GM19023 (cell line): ENCODE data around the gene SAMD15.
"Not testable (repeated sequence)": the region's sequence is repeated elsewhere in the genome, so short reads cannot be mapped to it uniquely, and the experiment has no call there.

Experiments used
- ATAC-seq: cut with Tn5 transposase; IDR thresholded peaks from one replicate; pipeline ENCODE4 v1.9.1; 2021; ENCODE audit warnings: mild to moderate bottlenecking, moderate library complexity; ENCODE audit not compliant: unreplicated experiment

SAMD15 gene

DNA sequence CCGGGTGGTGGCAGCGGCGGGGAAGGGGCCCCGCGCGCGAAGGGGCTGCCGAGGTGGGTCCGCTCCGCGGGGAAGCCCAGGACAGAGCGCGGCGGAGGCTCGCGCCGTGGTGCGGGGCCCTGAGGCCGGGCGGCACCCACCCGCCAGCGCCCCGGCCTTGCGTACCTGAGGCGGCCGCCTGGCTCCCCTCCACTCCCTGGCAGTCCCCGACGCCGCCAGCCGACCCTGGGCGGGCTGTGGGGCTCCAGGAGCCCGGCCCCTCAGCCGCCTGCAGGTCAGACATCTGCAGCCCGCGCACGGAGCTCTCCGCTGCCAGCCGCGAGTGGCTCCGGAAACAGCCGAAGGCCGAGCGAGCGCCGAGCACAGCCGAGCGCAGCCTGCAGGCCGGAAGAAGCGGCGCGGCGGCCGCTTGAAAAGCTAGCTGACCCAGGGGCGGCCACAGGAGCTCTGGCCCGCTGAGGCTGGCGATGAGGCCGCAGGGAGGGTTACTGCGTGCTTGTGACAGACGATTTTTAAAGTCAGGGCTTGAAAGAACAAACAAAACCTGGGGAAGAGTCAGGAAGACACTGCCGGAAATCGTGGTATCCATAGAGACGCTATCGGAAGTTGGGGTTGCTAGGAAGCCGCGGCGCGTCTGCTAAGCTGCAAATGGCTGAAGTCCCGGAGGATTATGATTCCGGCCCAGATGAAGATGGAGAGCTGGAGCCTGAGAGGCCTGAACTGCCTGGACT lies at the start of gene SAMD15, which contains the start of gene TMED8:
SAMD15 (plus strand) TSS at position 609 of the 731 bp plus-strand sequence; CDS start at position 649, 40 bp downstream.
TMED8 (minus strand) TSS at position 324 of the 731 bp plus-strand sequence; CDS start at position 283, 41 bp downstream.
- peak; percentile 92 for ATAC-seq

DNA sequence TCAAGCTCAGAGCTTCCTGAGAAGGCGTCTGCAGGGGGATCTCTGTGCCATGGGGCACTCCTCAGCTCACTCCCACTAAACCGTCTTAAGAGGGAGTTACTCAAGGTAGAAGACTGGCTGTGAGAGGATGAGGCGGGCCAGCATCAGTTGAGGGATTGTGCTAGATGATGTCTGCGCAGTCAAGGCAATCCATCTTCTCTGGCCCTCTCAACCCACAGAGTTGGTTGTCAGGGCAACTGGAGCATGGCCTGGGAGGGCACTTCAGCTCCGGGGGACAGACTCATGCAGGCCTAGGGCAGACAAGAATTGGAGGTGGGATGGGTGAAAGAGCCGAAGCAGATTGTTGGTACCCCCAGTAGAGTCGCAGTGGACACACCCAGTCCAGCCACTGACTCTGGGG lies 47.3 kb upstream of the SAMD15 start:
- no peak for ATAC-seq

DNA sequence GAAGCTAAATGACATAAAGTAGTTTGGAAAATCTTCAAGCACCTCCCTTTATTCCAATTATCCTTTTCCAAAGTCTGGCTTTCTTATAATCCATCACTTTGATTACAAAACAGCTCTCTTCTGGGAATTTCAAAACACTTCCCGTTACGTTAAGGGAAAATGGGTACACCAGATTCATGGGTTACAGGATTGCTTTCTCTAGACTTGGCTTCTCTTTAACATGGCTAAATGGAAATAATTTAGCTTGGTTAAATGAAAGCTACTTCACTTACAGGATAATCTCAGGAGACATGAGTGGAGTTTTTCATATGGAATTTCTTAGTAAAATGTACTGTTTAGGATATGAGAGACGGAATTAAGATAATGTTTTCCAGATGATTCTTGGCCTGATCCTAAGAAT lies 41.6 kb upstream of the SAMD15 start:
- ATAC-seq = no peak

DNA sequence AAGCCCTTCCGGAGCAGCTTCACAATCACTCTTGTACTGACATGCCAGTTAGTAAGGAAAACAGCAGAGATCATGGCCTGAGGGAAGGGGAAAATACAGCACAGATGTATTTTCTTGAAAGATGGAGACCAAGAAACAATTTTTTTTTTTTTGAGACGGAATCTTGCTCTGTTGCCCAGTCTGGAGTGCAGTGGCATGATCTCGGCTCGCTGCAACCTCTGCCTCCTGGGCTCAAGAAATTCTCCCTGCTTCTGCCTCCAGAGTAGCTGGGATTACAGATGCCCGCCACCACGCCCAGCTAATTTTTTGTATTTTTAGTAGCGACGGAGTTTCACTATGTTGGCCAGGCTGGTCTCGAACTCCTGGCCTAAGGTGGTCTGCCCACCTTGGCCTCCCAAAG lies 39.9 kb upstream of the SAMD15 start:
- not testable (repeated sequence) for ATAC-seq

DNA sequence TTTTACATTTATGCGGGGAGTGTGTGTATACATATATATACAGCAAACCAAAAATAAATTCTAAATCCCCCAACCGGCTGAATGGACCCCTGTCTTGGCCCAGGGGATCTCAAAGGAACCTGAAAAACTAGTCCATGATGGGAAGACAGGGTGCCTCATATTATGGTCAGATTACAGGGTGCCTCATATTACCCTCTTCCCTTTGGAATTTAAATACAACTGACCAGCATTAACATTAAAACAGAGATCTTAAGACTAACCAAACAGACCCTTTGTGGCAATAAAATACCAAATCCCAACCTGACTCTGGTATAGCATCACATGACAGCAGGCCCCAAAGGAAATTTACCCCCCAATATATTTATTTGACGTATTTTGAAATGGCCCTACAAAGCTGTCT lies 39.3 kb upstream of the SAMD15 start:
- no peak for ATAC-seq

DNA sequence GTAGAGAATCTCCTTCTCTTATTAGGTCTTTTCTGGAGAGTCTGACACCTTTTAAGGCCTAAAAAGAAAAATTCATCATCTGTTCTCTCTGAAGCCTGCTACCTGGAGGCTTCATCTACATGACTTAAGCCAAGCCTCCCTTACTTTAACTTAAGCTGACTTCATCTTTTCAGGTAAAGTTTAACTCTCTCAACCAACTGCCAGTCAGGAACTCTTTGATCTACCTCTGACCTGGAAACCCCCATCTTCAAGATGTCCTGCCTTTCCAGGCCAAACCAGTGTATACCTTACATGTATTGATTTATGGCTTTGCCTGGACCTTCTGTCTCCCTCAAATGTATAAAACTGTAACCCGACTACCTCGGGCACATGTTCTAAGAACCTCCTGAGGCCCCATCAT lies 38.9 kb upstream of the SAMD15 start:
- no peak for ATAC-seq

DNA sequence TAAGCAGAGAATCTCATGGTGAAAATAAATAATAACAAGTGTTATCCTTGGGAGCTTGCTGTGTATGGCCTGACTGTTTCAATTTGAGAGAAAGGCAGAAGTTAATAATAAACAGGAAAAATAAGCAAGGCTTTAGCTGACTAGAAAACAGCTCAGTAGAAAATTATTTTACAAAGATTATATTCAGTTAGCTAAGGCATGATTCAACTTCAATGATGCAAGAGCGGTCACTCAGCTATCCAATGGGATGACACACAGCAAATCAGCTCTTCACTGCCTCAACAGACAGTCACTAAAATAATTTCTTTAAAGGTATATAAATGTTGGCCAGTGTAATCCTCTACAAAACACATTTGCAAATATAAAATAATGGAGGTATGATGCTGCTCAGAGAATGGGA lies 37.8 kb upstream of the SAMD15 start:
- no peak for ATAC-seq

DNA sequence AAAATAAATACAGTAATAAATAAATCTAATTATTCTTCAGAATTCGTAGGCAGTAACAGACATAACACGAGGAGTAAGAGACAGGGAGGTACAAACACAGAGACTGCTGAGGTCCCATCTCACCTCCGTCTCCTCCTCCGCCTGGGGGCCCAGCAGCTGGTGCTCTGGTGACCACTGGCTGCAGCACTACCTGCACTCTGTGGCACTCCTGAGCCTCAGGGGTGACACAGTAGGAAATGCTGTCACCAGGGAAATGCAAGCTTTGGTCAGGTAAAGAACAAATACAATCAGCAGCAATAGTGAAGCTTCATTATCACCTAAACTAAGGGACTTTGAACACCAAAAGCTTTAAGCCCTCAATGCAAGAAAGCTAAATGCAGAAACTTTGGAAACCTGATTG lies 36.8 kb upstream of the SAMD15 start:
- no peak for ATAC-seq

DNA sequence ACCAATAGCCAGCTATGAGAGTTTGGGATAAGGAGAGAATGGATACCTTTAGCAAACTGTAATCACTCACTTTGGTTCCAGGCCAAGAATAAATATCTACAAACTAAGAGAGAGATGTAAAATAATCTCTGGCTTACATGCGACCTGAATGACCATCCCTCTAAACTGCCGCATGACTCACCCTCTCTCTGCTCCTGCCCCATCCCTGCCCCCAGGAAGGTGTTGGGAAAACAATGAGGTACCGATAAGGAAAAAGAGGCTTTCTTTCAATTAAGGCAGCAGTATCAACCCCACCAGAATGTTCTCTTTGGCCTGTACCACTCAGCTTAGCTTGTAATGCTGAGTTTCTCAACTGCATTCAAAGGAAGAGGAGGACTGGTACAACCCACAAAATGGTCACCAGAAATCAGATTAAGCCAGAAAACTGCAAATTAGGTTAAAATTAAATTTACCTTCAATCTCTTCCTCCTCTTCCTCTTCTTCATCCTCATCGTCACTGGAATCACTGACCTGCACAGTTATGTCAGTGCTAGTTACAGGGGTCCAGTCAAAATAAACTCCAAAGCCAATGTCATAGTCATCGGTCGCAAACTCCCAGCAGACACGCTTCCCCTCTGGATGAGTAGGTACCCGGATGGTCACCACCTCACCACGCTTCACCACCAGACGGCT lies 34.3 kb upstream of the SAMD15 start:
- no peak for ATAC-seq

DNA sequence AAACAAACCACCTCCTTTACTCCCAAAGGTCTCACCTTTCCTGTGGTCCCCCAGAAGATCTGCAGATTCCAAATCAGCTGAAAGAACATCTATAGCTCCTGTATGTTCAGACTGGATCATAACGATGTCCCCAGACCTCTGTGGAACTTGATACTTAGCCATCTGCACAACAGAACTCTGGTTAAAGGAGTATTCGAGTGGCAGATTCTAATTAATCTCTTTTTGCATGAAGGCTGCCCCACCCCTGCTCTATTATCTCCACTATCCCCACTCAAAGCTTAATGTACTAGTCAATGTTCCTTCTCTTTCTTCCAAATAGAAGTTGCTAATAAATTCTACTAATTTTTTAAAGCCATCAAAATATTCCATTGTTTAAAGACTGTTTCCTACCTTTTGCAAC lies 33.5 kb upstream of the SAMD15 start:
- ATAC-seq = no peak

DNA sequence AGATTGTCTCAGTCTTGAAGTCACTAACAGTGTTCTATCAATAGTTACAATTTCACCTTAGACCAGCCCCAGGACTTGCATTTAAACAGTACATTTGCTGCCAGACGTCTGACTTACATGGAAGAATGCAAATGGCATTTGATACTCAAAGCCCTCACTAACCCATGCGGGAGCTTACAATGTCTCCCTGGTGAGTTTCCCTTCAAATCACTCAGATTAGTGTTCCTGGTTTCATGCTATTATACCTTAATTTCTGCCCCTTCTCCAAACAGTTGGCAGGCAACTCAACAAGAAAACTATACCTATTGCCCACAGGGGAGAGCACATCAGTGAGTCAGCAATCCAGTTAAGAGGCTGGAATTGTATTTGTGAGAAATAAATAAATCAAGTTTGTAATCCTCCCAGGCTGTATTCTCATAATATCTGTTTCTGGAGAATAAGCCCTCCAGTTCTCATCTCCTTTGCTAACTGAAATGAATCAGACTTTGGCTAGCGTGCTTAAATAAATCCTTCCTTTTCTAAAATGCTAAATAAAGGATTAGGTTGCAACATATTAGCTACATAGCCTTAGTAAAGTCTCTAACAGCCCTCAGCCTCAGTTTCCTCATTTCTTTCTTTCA lies 32.7 kb upstream of the SAMD15 start:
- no peak for ATAC-seq

DNA sequence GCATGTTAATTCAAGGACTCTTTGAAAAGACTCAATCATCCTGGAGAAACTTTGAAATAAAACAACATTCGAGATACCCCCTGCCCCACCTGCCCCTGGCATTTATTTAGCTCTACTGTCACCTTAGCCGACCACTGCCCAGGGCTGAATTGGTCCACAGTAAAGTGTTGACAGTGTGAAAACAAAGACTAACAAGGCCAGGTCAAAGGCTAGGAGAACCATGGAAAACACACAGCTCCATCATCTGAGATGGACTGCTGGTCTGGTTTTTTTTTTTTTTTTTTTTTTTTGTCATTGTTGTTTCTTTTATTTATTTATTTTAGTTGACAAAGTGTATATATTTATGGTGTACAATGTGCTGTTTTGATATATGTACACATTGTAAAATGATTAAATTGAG lies 30.7 kb upstream of the SAMD15 start:
- ATAC-seq = no peak

DNA sequence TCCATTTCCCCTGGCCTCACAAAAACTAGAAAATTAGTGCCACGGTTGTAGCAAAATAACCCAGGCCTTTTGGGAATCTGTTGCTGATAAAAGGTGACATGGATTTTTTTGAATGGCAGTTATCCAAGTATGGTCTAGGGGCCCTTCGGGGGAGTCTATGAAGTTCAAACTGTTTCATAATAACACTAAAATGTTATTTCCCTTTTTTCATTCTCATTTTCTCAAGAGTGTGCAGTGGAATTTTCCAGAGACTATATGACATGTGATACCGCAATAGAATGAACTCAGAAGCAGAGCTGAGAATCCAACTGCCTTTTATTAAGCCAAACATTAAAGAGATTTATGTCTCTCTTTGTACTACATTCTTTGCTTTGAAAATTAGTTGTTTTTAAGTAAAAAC lies 29.4 kb upstream of the SAMD15 start:
- ATAC-seq = no peak

DNA sequence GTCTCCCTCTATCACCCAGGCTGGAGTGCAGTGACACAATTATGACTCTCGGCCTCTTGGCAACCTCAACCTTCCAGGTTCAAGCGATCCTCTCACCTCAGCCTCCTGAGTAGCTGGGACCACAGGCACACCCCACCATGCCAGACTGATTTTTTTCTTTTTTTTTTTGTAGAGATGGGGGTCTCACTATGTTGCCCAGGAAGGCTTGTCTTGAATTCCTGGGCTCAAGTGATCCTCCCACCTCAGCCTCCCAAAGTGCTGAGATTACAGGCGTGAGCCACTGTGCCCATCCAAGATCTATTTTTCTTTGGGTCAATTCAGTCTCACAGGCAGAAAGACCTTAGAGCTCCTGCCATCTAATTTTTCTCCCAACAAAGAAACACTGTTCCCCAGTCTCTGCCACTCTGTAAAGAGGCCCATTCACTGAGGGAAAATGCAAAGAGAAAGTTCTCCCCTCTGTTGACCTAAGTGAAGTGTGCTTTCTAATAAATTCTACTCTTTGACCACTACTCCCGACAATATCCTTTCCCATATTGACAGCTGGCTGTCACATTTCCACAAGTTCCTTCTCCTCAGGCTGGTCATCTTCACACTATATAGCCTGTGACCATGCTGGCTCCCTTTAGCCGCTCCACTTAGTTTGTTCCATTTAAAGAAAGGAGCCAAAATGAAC lies 23.6 kb upstream of the SAMD15 start:
- ATAC-seq = no peak

DNA sequence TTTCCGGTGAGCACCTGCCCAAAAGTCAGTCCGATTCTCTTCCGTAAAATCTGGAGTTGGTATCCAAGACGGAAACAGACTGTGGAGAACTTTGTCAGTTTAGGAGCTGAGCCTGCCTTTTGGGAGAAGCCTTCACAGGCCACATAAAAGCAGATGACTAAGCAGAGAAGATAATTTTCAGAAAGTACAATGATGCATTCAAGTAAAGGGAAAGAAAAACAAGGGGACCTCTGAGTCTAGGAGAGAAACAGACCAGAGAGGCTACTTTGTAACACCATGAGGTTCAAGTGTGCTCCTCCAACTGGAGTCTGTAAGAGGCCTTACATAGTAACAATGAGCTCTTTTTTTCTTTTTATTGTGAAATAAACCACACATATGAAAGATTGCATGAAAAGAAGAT lies 21.4 kb upstream of the SAMD15 start:
- ATAC-seq = no peak

DNA sequence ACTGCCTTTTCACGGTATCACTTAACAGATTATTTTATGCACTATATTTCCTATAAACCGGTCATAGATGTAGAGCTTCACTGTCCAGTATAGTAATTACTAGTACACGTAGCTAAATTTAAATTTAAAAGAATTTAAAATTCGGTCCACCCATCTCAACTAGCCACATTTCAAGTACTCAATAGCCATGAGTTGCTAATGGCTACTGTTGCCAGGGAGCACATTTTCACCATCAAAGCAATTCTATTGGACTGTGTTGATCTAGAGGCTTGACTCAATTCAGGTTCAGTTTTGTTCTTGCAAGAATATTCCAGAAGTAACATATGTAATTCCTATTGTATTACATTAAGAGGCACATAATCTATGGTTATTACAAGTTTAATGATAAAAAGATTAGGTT lies 20.3 kb upstream of the SAMD15 start:
- no peak for ATAC-seq

DNA sequence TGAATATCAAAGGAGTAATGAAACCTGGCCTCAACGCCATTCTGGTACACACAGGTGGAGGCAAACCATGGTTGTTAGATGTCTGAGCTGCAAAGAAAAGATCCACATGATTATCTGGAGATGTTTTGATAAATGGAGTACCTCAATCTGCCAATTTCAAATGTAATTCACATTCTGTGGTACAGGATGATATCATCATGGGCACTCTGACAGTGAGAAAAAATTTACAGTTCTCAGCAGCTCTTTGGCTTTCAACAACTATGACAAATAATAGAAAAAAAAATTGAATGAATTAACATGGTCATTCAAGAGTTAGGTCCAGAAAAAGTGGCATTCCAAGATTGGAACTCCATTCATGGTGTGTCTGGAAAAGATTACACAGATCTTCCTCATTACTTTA lies 17.6 kb upstream of the SAMD15 start:
- ATAC-seq = no peak

DNA sequence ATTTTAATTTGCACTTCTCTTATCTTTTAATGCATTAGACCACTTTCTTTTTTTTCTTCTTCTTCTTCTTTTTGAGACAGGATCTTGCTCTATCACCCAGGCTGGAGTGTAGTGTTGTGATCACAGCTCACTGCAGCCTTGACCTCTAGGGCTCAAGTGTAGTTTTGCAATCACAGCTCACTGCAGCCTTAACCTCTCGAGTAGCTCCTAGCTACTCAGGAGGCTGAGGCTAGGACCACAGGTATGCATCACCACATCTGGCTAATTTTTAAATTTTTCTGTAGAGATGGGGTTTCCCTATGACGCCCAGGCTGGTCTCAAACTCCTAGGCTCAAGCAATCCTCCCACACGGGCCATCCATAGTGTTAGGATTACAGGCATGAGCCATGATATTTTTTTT lies 13.0 kb upstream of the SAMD15 start:
- no peak for ATAC-seq

DNA sequence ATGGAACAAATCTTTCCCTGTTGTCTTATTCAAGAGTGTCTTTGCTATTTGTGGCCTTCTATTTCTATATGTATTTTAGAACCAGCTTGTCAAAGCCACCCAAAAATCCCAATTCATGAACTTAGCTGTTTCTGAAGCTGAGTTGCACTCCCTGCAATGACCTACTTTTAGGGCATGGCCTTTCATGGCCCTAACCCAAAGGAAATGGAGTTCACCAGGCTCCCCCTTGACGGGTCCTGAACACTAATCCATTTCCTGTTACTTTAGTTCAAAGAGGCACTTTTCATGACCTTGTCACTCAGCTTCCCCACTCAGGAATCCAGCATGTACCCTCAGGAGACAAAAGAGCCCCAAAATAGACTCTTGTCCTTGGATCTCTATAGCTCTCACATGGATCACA lies 7.9 kb upstream of the SAMD15 start:
- ATAC-seq = no peak

DNA sequence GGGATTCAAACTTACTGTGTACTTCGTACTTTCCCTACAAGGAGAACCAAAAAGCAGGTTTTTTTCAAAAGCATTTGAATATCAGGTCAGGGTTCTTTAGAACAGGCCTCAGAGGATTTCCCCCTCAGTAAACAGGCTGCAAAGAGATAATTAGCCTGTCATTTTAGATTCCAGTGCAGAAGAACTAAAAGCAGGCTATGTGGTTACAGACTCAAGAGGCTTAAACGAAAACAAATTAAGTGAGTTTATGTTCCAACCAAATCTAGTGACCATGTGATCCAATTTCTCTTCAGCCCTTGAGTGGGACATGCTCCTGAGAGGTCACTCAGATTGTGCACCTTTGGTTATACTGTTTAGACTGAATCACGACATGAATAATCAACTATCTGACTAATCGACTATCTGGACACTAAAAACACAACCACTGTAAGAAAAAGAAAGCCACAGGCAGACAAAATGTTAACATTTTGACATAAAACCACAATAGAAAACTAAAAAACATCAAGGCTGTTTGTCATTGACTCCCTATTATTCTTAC lies 4.8 kb upstream of the SAMD15 start:
- peak; percentile 20 for ATAC-seq
